ENCODE measurements around the gene PSTPIP2. TPM values are rescaled to one million over a fixed set of nuclear protein-coding genes. Genes with fewer than 3 reads are reported as not detected.

The PSTPIP2 gene
- total RNA-seq, 1 donor from 2014 or later = 3.8 TPM

Small RNA genes lying within 50 kb of the gene (small RNA-seq; reads per million reads assigned to genes)
- gene RN7SKP26 (ENCODE audit: low replicate concordance) = not detected
- not detected for gene RNU6-1278P (ENCODE audit: low replicate concordance)
- gene RNY4P37 (ENCODE audit: low replicate concordance) = 0.06 reads per million

Other genes with a start within 250 kb of the PSTPIP2 start
- not detected for gene SIGLEC15, start 246.6 kb downstream of the PSTPIP2 start, total RNA-seq
- gene EPG5, start 104.9 kb downstream of the PSTPIP2 start, total RNA-seq = 38.8 TPM
- gene ATP5F1A, start 26.0 kb upstream of the PSTPIP2 start, total RNA-seq = 1,148 TPM
- gene HAUS1, start 32.1 kb upstream of the PSTPIP2 start, total RNA-seq = 56.6 TPM